ENCODE results near the gene CABLES1.
A peak's percentile ranks its signal among the peaks of the same experiment; 100 is the strongest.

Gene CABLES1

GRCh38 chr18:23300231-23300805 is 165.0 kb downstream of the CABLES1 start:
- no peak for DNase-seq (ENCODE audit: low read depth in 2 of 2)

GRCh38 chr18:23301972-23302371 is 166.7 kb downstream of the CABLES1 start:
- DNase-seq (ENCODE audit: low read depth in 2 of 2) = no peak

DNA sequence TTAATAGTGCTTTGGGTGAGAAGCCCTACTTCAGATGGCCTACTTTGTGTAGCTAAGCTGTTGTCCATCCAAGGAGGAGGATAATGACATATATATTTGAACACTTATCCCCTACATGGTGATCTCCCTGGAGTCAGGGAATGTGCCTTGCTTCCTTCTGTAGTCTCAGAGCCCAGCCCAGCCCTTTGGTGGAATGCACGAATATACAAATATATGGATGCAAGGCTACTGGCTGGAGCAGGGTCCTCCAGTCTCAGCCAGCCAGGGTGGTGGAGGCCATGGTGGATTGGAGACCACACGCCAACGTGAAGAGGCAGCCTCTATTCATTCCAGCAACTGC is 167.2 kb downstream of the CABLES1 start:
- no peak for DNase-seq (ENCODE audit: low read depth in 2 of 2)

DNA sequence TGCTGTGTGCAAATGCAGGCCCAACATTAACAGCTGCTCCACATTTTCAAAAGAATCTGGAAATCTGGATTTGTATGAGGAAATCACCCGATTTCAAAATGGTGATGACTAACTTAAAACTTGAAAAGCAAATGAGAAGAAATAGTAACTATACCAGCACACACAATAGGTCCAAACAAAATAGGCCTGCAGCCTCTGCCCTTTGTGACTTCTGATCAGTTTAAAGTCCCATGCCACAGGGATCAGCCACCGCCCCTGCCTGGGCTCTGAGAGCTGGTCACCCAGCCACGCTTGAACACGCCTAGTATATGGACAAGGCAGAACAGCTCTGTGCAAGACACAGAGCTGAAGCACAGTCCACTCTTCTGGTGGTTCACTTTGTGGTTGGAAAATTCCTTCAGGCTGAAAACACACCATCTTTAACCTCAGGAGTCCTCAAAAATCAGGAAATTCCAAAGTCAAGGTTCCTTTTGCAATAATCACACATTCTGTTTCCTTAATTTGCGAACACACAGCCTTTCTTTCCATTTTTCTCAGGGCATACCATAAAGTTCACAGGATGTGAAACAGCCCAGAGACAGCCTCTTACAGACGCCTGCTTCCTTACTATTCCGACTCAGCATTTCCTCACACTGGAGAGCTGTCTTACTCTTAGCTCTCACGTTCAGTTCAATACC is 167.7 kb downstream of the CABLES1 start:
- DNase-seq (ENCODE audit: low read depth in 2 of 2) = no peak

GRCh38 chr18:23306822-23307221 is 171.5 kb downstream of the CABLES1 start:
- DNase-seq (ENCODE audit: low read depth in 2 of 2) = peak; percentile 16 to 31

- no peak for DNase-seq (ENCODE audit: low read depth in 2 of 2)
These were observed 172.4 kb downstream of the CABLES1 start for GRCh38 chr18:23307567-23308295.

All from activated CD8-positive, alpha-beta memory T cell treated with anti-CD3 and anti-CD28 coated beads for 4 hours (primary cell).